Hindlimb muscle (tissue), 1 donor: ENCODE results near the gene PKP2. TPM values are rescaled to one million over a fixed set of nuclear protein-coding genes. Genes with fewer than 3 reads are reported as not detected.

Experiments
- DNase-seq: peaks from one replicate; pipeline ENCODE4 v3.0.0-alpha.2; 2013
- polyA plus RNA-seq: library from polyadenylated mRNA; unstranded; fragments of 120-200 nt; gene quantifications from one replicate; pipeline ENCODE4 v1.2.1, GENCODE V29; 2013; ENCODE audit not compliant: insufficient read length

The PKP2 gene
- polyA plus RNA-seq, 1 donor, result 6.1 TPM

- no peak for DNase-seq
Measured at GRCh38 chr12:32809196-32809595, 87.4 kb downstream of the PKP2 start.

- no peak for DNase-seq
Measured at GRCh38 chr12:32804301-32804700, 92.3 kb downstream of the PKP2 start.

- no peak for DNase-seq
Measured at GRCh38 chr12:32801269-32801980, 95.2 kb downstream of the PKP2 start.

- no peak for DNase-seq
Measured at GRCh38 chr12:32794281-32794680, 102.3 kb downstream of the PKP2 start.

GRCh38 chr12:32789916-32790315 is 106.7 kb downstream of the PKP2 start:
- DNase-seq, result no peak

- no peak for DNase-seq
Measured at GRCh38 chr12:32789446-32789845, 107.1 kb downstream of the PKP2 start.

- DNase-seq, result no peak
Measured at GRCh38 chr12:32788405-32788804, 108.2 kb downstream of the PKP2 start.

GRCh38 chr12:32785557-32785956 is 111.0 kb downstream of the PKP2 start:
- DNase-seq, result no peak

GRCh38 chr12:32783029-32783428 is 113.5 kb downstream of the PKP2 start:
- no peak for DNase-seq

GRCh38 chr12:32780071-32780470 is 116.5 kb downstream of the PKP2 start:
- no peak for DNase-seq

GRCh38 chr12:32777691-32778175 is 118.8 kb downstream of the PKP2 start:
- no peak for DNase-seq

- DNase-seq, result no peak
Measured at GRCh38 chr12:32777159-32777558, 119.4 kb downstream of the PKP2 start.

GRCh38 chr12:32776258-32776657 is 120.3 kb downstream of the PKP2 start:
- no peak for DNase-seq

- no peak for DNase-seq
Measured at GRCh38 chr12:32773691-32774090, 122.9 kb downstream of the PKP2 start.

- no peak for DNase-seq
Measured at GRCh38 chr12:32770141-32770540, 126.4 kb downstream of the PKP2 start.

GRCh38 chr12:32768518-32768917 is 128.1 kb downstream of the PKP2 start:
- no peak for DNase-seq

- no peak for DNase-seq
Measured at GRCh38 chr12:32765906-32766305, 130.7 kb downstream of the PKP2 start.

GRCh38 chr12:32761716-32762115 is 134.9 kb downstream of the PKP2 start:
- DNase-seq, result no peak

GRCh38 chr12:32757157-32757556 is 139.4 kb downstream of the PKP2 start:
- DNase-seq, result no peak

GRCh38 chr12:32756476-32757066 is 140.0 kb downstream of the PKP2 start:
- DNase-seq, result no peak

- peak; percentile 97 for DNase-seq
Measured at GRCh38 chr12:32755654-32756475, 140.7 kb downstream of the PKP2 start, which contains the start of gene YARS2. Gene YARS2 (minus strand): TSS chr12:32755897. CDS start chr12:32755874, 23 bp downstream.

GRCh38 chr12:32755051-32755653 is 141.4 kb downstream of the PKP2 start:
- peak; percentile 75 for DNase-seq

GRCh38 chr12:32754111-32754510 is 142.5 kb downstream of the PKP2 start:
- DNase-seq, result no peak
